DMS53 treated with DMSO at 0.1 percent for 48 hours (cell line): ENCODE measurements around the gene MYO10.
A peak's percentile ranks its signal among the peaks of the same experiment; 100 is the strongest.

Experiments used
- DNase-seq: peaks from one replicate; lab custom pipeline; 2025; ENCODE audit not compliant: unreplicated experiment; lab: John Stamatoyannopoulos, UW

MYO10 gene

DNA sequence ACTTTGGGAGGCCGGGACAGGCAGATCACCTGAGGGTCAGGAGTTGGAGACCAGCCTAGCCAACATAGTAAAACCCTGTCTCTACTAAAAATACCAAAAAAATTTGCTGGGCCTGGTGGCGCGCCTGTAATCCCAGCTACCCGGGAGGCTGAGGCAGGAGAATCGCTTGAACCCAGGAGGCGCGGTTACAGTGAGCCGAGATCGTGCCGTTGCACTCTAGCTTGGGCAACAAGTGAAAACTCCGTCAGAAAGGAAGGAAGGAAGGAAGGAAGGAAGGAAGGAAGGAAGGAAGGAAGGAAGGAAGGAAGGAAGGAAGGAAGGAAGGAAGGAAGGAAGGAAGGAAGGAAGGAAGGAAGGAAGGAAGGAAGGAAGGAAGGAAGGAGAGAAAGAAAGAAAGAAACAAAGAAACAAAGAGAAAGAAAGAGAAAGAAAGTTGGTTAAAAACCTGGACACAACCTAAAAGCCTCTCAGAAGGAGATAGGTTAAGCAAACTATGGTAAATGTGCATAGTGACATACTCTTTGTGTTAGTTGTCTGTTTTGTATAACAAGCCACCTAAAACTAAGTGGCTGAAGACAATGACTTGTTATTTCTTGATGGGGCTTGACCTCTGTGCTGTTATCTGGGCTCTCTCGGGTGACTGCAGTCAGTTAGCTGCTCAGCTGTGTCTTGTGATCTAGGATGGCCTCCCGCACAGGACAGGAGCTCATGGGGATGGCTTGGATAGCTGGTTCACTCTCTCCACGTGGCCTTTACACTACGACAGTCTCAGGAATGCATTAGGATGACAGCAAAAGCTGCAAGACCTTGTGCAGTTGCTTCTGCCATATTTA, 8.0 kb upstream of the MYO10 start:
- no peak for DNase-seq

DNA sequence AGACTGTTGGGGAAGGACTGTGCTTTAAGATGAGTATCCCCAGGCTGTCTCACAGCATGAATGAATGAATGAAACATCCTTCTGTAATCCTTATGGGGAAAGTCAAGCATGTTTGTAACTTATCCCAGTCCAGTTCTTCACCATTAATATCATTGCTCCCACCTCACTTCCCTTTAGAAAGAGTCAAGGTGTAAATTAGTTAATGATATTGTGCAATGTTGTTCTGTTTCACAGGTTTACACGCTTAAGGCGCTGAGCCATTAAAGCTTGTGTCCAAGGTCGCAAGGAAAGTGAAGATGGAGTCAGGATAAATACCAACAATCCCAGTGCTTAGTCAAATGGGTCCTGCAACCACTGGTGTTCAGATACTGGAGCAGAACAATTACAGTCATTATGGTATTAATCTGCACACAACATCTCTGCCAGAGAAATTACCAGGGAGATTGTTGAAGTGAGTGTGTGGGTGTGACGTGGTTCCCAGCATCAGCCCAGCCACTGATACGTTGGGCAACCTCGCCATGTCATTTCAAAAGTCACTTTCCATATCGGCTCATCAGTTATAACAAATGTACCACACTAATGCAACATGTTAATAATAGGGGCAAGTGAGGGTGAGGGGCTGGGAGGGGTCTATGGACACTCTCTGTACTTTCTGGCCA, 1.5 kb upstream of the MYO10 start:
- DNase-seq: no peak

DNA sequence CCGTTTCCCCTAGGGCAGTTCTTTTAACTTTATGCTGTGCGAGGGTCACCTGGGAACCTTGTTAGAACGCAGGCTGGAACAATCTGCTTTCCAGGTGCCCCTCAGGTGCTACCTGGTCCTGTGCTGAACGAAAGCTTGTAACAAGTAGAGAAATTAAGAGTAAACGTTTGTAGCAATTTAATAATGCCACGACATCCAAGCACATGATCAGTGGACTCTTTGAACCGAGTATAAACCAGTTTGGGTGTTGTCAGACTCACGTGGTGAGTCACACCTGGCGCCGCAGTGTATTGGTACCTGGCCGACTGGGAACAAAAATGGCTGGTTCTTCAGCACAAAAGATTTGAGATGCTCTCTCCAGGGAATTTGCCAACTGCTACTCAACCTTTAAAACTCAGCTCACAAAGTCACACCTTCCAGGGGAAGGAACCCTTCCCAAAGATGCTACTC, 926 bp upstream of the MYO10 start:
- DNase-seq: peak; percentile 75

DNA sequence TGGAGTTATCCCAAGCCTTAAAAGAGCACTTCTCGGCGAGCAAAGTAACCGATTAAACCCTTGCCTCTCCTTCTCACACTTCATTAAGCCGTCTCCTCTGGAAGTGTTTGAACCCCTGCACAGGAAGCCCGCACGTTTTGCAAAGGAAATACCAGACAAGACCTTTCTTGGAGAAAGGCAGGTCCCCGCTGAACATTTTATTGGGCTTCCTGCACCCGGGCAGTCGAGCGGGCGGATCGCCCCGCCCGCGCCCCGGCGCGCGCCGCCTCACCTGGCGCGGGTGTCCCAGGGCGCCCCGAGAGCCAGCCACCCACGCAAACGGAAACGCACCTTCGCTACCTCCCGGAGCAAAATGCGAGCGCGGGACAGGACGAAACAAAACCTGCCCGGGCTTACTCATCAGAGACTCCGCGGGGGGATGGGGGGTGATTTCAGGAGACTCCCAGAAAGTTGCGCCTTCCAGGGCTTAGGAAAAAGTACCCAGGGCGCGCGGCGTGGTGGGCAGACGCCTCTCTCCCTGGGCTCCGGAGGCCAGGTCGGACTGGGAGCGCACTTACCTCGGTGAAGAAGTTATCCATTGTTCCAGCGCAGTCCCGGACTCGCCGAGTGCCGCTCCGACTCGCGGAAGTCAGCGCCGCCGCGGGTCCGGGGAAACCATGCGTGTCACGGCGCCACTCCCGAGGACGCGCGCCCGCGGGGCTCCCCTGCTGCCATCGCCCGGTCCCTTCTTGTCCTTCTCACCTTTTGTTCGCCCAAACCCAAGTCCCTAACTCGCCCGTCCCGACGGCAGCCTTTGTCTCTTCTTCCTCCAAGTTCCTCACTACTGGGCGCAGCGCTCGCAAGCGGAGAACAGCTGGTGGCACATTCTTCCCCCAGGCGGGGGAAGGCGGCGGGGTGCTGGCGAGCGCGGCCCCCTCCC, 598 bp downstream of the MYO10 start:
- peak; percentile 65 for DNase-seq

DNA sequence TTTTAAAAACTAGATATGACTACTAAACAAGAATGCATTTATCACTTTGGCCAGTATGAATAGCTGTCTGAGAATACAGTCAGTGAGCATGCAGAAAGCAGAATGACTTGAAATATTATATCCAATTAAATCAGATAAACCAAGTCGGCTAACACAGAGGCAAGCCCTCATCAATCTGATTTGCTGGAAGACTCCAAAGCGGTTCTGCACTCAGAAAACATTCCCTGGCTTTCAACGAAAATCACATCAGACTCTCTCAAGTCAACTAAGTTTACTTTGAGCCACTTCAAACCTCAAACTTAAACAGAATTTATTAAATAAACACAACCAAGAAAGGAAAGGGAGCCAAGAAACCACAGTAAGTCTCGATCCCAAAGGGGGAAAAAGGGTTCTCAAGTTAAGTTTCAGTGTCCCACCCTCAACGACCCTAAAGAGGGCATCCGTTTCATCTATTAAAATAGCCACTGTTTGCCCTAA, 1.4 kb downstream of the MYO10 start:
- peak; percentile 47 for DNase-seq

DNA sequence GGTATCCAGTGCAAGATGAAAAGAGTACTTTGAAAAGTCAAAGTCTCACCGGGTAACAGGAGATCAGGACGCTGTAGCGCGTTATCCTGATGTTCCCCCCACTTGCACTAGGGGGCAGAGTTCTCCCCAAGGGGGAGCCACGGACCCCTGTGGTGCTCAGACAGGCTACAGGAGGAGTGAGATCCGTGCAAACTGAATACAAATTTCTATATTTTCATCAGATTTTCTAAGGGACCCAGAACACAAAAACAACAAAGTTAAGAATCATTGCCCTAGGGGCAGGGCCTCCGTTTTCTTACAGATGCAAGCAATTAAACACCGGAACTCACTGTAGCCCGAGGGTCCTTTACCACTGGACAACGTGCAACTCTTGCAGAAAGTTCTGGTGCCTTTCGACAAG, 2.0 kb downstream of the MYO10 start:
- peak; percentile 53 for DNase-seq

DNA sequence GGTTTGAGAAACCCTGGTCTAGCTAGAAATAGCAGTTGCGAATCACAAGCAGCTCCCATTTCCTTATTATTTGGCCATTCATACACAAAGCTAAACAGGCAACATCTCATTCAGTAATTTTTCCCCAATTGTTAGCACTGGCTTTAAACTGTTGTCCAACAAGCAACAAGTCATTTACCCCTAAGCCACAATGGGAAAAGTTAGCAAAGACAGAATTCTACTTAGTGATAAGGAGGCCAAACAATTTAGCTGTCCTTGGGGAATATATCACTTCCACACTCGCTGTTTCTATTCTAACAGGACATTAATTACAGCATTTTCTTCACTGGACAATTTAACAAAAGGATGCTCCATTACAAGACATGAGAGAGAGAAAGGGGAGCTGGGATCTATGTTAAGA, 2.8 kb downstream of the MYO10 start:
- no peak for DNase-seq

DNA sequence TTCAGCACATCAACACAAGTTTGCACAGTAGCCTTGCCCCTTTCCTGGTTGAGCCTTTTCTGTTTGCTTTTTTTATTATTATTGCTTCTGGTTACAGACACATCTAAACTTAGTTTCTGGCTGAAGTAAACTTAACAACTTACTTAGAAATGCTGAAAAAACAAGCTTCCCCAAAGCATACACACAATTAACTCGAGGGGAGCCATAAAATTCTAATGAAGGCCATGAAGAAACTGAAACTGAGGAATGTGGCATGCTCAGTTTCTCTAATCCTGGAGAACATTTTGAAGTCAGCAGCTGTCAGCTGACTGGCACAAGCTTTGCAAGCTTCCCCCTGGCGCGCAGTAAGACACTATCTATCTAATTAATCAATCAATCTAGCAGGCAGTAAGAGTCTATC, 3.7 kb downstream of the MYO10 start:
- no peak for DNase-seq

DNA sequence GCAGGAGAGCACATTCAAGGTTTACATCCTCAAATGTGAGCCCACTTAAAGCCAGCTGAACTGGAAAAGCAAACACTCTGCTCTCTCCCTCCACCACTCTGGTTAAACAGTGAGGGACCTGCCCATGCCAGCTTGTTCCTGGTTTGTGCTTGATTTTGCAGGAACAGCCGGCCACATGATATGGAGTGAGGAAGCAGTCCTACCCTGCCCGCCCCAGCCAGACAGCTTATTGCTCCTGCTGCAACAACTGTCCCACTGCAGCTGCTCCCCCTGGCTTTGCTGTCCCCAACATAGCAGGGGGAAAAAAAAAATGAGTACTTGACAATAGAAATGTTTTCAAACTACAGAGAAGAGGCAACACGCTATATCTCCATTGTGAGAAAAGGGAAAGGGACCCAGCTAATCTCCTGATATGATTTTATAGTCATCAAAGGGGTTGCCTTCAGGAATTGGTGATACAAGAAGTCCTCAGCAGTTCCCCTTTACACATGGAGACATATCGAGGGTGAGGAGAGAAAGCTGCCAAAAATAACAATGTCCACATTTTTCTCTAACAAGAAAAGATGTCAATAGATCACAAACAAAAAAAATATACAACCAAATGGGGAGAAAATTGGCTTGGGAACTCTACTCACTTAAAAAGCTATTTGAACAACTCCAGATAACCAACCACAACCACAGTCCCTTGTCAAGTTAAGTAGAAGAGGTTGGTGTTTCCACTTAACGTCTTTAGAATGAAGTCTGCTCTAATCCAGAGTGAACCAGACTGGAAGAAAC, 4.6 kb downstream of the MYO10 start:
- DNase-seq: peak; percentile 97

DNA sequence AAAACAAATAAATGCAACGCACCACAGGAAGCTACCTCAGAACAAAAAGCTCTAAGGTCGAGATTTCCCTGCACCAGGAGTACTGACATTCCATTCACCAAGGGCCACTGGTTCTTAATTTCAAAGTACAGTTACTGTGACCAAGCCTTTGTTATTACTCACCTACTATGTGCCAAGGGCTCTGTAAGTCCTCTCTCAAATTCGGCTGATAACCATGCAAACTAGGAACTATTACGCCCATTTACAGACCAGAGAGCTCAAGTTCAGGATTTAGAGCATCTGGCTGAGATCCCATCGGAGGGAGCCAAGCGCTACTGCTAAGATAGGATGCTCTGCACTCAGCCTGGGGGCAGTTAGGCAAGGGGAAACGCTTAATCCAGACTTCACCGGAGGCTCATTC, 5.6 kb downstream of the MYO10 start:
- DNase-seq: no peak

DNA sequence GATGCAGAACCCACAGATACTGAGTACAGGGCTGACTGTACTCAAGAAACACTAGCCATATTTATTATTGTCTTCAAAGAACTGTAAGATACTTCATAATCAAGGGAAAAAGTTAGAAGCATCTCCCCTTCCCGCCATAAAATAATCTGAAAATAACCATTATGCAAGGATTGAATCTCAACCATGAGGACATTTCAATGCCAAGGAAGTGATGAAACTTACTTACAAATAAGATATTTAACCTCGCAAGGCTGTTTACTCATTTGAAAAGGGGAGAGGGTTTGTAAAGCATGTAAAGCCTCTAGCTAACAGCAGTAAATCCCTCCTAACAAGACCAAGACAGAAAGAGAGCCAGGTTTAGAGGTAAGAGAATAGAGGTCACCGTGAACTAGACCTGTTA, 6.3 kb downstream of the MYO10 start:
- no peak for DNase-seq

DNA sequence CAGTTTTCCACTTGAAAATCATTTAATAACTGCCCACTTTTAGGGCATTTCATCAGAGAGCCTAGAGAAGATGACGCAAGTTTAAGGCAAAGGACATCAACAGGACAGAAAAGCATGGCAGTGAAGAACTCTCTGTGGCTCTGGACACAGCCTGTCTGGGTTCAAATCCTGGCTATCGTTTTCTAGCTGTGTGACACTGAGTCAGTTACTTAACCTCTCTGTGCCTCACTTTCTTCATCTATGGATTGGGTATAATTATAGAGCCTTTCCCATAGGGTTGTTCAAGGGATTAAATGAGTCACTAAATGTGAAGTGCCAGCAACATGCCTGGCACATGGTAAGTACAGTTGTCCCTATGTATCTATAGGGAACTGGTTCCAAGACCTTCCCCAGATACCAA, 6.7 kb downstream of the MYO10 start:
- no peak for DNase-seq

DNA sequence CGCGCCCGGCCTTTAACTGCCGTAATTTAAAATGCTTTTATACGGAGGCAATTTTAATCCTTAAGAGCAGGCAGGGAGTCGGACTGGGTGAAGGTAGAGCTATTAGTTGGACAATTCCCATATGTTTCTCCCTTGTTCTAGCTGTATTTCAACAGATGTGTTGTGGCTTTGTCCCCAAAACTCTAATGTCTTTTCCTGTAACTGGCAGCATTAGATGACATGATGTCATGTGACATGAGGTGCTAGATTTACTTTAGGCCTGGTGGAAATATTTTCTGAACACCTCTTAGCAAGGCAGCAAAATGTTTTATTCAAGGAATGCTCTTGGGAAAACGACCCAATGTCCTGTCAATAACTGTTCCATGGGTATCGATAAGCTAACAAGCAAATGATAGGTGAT, 8.5 kb downstream of the MYO10 start:
- DNase-seq: no peak

DNA sequence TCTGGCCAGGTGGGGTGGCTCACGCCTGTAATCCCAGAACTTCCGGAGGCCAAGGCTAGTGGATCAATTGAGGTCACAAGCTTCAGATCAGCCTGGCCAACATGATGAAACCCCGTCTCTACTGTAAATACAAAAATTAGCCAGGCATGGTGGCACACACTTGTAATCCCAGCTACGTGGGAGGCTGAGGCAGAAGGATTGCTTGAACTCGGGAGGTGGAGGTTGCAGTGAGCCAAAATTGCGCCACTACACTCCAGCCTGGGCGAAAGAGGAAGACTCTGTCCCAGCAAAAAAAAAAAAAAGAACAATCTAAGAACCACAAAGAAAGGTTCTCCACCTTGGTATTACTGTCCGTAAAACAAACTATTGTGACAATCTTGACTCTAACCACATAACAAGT, 9.7 kb downstream of the MYO10 start:
- DNase-seq: no peak

DNA sequence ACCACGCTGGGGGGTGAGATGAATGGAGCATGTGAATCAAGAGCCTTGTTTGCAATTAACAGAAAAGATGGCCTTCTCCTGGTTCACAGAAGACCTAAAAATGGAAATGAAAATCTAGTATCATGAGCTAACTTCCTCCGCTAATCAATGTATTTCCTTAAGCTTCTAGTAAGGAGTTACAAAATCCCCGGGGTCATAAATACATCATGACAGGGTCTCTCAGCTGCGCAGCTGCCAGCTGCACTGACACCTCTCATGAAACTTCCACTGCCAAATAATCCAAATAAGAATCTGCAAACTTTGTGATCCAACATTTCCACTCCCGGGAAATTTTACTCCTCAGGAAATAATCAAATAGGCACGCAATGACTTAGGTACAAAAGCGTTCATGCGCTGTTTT, 11.9 kb downstream of the MYO10 start:
- DNase-seq: no peak

DNA sequence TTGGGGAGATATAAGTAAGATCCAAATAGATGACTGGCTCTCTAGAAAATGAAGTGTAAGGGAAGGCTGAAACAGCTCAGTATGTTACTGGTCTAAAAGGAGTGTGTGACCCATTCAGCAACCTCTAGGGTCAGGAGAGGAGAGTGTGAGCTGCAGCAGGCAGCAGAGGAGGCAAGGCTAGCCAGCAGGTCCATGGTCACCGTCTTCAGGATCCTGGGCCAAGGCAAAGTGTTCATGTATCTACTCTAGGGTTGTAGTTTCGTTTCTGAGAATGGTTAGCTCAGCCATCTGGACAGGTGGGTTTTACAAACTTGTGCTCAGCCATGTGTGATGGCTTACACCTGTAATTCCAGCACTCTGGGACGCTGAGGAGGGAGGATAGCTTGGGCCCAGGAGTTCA, 13.7 kb downstream of the MYO10 start:
- DNase-seq: no peak

DNA sequence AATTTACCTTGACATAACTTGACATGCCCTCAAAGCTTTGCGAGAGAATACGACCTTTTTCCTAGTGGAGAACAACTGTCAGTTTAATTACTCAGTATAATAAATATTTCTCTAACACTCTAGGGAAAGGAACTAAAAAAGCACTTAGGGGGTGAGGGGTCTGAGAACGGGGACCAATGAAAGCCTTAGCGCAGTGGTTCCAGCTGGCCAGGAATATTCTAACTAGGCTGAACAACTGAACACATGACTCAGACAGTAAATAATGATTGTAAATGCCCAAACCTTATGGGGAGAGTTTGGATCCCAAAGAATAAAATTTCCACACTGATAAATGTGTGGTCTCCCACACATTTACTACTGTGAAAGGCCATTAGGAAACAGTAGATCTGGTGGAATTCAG, 14.9 kb downstream of the MYO10 start:
- DNase-seq: no peak

DNA sequence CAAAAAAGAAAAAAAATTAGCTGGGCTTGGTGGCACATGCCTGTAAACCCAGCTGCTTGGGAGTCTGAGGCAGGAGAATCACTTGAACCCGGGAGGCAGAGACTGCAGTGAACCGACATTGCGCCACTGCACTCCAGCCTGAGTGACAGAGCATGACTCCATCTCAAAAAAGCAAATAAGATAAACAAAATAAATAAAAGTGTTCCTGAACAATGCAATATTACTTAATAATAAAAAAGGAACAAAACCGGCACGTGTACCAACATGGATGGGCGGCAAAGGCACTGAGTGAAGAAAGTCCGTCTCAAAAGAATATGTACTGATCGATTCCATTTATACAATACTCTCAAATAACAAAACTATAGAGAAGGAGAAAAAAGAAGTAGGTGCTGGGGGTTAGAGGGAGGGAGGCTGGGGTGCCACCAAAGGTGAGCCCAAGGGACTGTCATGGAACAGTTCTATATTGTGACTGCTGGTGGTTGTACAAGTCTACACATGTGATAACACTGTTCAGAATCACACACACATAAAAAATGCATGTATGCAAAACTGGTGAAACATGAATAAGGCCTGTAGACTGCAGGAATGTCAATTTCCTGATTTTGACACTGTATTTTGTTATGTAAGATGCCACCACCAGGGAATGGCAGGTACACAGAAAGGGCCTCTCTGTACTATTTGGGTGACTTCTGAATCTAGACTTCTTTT, 15.8 kb downstream of the MYO10 start:
- DNase-seq: no peak

DNA sequence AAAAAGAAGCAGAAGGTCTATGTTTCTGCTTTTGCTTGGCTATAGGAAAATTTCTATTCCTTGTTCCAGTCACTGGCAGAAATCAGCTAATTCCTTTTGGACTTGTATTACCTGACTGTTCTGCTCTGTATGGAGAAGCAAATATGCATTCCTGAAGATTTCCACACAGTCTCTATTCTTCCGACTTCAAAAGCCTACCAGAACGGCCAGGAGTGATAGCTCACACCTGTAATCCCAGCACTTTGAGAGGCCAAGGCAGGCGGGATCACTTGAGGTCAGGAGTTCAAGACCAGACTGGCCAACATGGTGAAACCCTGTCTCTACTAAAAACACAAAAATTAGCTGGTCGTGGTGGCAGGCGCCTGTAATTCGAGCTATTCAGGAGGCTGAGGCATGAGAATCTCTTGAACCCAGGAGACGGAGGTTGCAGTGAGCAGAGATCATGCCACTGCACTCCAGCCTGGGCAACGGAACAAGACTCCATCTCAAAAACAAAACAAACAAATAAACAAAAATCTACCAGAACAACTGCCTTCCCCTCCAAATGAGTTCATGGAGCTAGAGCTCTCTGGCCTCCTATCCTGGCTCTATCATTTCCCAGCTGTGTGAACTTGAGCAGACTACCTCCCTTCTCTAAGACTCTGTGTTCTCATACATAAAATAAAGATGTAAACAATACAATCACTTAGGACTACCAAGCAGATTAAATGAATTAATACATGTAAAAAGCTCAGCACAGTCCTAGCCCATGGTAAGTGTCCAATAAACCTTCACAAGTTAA, 17.0 kb downstream of the MYO10 start:
- no peak for DNase-seq
